GM19025 (cell line): ENCODE results near the gene CYB561A3.

Experiments used
- ATAC-seq: cut with Tn5 transposase; IDR thresholded peaks from one replicate; pipeline ENCODE4 v1.9.1; 2021; ENCODE audit warnings: mild to moderate bottlenecking, low read depth, moderate library complexity; ENCODE audit not compliant: unreplicated experiment

Gene CYB561A3

GRCh38 chr11:61345954-61346843 lies 15.5 kb downstream of the CYB561A3 start:
- ATAC-seq, result no peak

DNA sequence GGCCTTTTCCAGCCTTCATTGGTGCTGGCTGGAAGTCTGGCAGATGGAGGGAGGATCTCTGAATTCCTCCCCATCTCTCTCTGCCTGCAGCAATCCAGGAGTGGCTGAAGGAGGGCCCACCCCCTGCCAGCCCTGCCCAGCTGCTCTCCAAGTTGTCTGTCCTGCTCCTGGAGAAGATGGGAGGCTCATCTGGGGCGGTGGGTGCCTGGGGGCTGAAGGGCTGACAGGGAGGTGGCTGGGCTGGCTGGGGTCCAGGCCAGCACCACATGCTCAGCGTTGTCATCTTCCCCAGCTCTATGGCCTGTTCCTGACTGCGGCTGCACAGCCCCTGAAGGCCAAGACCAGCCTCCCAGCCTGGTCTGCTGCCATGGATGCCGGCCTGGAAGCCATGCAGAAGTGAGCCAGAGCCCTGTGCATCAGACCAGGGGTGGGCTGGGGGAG lies 16.5 kb downstream of the CYB561A3 start:
- no peak for ATAC-seq

DNA sequence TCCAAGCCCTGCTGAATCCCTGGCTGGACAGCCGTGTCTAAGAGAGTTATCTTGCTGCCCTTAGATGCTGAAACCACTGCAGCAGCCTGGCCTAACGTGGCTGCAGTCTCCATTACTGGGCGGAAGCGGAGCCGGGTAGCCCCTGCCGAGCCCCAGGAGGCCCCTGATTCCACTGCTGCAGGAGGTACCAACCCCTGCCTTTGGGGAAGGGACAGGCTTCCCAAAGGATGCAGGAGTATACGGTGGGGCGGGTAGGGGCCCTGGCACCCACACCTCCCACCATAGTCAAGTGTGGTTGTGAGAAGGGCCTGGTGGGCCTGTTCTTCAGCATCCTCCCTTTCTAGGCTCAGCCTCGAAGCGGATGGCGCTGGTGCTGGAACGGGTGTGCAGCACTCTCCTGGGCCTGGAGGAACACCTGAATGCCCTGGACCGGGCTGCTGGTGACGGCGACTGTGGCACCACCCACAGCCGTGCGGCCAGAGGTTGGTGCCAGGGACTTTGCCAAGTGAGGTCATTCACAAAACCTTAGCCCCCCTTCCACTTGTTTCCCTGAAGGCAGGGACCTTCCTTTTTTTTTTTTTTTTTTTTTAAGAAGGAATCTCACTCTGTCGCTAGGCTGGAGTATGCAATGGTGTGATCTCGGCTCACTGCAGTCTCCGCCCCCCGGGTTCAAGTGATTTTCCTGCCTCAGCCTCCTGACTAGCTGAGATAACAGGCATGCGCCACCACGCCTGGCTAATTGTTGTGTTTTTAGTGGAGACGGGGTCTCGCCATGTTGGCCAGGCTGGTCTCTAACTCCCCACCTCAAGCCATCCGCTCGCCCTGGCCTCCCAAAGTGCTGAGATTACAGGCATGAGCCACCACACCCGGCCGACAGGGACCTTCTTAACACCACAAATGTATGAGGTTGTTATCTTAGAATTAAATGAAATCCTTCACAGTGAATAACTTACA lies 17.6 kb downstream of the CYB561A3 start:
- ATAC-seq, result no peak

DNA sequence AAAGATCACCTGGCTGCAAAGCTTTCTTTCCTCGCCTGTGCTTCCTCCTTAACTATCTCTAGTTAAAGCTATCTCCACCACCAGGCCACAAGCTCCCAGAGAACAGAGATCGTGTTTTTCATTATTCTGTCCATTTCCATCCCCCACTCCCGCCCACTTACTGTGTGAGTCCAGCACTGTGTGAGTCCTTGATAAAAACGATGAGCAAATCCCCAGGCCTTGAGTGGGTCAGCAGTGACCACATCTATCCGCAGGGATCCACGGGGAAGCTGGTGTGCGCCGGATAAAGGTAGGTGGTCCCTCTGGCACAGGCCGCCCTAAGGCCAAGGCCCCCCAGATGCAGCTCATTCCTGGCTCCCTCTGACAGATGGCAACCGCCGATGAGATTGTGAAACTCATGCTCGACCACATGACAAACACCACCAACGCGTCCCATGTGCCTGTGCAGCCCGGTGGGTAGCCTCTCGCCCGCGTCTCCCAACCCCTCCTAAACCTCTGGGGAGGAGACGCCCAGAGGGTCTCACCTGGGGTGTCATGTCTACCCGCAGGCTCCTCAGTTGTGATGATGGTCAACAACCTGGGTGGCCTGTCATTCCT lies 19.4 kb downstream of the CYB561A3 start:
- ATAC-seq, result no peak

DNA sequence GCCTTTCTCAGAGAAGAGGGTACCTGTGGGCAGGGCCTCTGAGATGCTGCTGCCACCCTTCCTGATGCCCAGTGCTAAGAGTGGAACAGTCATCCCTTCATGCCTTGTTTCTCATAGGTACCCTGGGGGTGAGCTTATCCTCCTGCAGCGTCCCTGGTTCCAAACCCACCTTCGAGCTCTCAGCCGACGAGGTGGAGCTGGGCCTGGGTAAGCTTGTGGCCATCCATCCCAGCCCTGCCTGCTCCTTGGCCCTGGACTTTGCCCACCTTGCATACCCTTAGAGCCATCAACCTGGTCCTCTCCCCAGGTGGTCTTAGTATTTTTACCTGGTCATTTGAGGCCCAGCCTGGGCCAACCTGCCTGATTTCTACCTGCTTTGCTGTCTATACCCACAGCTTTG lies 20.0 kb downstream of the CYB561A3 start:
- ATAC-seq, result no peak

- ATAC-seq, result no peak
These were observed 20.7 kb downstream of the CYB561A3 start for GRCh38 chr11:61340979-61341378.

DNA sequence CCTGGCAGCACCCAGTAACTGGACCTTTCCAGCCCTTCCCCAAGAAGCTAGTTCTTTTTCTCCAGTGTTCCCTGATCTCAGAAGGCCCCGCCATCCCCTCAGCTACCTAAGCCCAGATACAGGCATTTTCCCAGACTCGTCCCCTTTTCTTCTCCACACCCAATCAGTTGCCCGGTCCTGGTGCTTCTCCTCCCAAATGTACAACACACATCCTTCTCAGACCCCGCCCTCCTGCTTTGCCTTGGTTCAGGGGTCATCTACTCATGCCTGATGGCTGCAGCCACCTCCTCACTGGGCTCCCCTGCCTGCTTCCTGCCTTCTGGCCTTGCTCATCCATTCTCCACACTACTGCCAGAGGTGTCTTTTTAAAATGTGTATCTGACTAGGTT lies 22.2 kb downstream of the CYB561A3 start:
- ATAC-seq, result no peak

DNA sequence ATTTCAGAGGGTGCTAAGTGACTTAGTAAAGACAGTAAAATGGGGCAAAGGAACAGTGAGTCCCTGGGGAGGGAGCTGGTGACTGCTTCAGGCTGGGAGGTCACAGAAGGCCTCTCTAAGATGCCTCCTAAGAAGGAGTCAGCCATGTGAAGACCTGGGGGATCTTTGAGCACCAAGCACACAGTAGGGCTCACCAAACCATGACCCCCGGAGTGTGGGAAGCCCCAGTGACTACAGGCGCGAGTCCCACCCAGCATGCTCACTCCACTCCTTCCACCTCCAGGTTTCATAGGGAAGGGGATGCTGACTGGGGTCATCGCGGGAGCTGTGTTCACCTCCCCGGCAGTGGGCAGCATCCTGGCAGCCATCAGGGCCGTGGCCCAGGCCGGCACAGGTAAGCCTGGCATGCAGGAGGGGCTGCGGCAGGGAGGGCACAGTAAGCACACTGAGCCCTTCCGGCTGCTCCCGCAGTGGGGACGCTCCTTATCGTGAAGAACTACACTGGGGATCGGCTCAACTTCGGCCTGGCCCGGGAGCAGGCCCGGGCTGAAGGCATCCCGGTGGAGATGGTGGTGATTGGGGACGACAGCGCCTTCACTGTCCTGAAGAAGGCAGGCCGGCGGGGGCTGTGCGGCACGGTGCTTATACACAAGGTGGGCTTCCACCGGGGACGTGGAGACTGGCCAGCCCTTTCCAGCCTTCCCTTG lies 22.7 kb downstream of the CYB561A3 start:
- no peak for ATAC-seq

DNA sequence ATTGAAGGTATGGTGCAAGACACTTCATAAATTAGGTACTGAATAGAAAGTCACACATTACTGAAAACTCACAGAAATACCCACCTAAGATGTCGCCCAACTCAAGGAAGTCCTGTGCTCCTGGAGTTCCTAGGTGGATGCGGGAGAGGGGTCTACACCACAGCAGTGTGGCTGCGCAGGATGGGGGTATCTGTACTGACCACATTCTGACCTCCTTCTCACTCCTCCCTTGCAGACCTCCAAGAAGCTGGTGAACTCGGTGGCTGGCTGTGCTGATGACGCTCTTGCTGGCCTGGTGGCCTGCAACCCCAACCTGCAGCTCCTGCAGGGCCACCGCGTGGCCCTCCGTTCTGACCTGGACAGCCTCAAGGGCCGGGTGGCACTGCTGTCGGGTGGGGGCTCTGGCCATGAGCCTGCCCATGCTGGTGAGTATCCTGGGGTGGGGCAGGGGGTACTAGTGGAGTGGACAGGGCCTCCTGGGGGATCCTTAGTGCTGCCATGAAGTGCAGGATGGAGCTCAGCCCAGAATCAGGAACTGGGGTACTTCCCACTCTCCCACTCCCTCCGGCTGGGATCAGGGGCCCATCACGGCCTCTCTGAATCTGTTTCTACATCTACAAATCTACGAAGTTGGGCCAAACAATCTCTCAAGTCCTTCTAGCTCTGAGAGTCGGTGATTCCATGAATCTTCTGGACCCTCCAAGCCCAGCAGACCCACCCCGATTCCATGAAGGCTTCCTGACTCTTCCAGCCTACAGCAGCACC lies 23.8 kb downstream of the CYB561A3 start:
- no peak for ATAC-seq

DNA sequence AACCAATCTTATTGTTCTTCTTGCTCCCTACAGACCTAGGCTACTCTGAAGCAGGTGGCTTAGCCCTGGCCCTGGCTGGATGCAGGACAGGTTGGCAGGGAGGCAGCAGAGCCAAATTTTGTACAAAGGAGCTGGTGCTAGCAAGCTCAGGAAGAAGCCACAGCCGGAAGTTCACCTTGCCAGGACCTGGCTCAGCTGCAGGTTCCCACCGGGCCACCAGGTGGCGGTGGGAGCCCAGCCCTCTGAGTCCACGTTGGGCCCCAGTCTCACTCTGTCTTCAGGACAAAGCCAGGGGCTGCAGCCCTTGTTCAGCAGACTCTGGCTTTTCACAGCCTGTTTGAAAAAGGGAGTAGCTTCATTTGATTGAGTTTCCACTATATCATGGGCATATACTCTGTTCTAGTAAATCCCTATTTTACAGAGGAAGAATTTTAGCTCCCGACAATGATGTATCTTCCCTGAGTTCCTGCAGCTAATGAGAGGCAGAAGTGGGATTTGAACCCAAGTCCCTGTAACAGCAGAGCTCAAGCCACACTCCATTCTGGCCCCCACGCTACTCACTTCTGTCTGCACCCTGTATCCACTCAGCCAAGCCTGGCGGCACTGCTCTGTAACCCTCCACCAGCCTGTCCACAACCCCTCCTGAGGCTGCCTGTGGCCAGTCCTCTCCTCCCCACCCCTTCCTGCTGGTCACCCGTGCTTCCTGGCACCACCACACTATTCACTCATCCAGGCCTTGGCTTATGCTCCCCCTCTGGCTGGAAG lies 25.3 kb downstream of the CYB561A3 start:
- ATAC-seq, result peak; percentile 46

- no peak for ATAC-seq
These were observed 26.3 kb downstream of the CYB561A3 start for GRCh38 chr11:61335355-61335710.

DNA sequence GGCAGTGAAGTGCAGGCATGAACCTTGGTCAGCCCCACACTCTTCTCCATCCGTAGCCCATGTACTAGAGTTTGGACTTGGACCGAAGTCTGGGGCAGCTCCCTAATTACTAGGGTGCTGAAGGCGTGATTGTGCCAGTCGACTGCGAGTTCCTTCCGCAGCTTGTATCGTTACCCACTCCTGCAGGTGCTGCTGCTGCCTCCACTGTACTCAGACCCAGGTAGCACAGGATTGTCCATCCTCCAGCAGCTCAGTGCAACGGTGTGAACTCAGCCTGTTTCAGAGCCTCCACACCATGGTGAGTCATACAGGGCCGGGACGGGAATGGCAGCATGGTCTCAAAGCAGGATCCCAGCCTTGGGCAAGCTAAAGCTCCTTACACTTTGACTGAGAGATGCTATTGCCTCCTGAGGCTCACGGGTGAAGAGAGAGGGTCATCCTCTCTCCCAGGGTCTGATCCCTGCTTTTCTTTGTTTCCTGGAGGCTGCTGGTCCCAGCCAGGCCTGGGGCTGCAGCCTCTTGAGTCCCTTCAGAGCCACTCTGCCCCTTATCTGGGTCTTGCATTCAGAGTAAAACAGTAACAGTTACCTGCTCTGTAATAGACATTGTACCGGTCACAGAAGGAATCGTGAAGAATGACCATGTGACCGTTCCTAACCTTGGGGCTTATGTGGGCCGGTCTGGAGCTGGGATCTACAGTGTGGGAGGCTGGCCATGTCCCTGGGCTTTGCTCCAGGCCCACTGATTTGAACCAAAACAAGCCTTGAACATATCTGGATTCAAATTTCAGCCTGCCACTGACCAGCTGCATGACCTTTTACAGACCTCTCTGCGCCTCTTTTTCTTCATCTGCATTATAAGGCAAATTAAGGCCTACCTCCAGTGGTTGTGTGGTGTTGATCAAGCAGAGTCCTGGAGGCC lies 27.0 kb downstream of the CYB561A3 start:
- no peak for ATAC-seq

DNA sequence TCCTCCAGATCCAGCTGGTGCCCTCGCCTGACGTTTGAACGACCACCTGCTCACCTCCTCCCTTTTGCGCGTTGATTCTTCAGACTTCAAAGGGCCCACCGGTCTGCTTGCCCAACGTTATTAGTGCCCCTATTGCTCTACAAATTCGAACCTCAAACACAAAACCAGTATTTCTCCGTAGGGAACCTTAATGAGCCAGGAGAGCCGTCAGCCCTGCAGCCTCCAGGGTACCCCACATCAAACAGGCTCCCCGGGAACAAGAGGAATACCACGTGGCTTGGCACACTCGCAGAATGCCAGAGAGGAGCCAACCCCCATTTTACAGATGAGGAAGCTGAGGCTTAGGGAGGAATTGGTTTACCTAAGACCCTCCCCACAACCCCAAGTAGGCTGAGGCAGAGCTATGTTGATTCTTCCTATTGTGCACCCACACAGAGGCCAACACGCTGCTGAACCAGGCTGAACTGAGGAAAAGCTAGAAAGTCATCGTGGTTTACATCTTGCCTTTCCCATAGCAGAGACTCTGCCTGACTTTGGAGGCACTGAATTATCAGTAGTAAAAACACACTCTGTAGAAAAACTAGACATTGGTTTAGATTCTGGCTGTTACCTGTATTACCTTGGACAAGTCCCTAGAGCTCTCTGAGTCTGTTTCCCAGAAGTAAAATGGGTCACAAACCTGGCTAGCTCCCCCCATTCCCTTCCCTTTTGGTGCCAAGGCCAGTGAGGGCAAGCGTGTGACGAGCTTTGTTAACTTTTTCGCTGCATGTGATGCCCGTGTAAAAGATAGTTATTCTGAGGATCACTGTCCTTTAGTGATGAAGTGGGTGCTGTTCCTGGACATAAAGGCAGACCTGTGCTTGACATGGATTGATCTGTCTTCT lies 27.9 kb downstream of the CYB561A3 start:
- ATAC-seq, result no peak

DNA sequence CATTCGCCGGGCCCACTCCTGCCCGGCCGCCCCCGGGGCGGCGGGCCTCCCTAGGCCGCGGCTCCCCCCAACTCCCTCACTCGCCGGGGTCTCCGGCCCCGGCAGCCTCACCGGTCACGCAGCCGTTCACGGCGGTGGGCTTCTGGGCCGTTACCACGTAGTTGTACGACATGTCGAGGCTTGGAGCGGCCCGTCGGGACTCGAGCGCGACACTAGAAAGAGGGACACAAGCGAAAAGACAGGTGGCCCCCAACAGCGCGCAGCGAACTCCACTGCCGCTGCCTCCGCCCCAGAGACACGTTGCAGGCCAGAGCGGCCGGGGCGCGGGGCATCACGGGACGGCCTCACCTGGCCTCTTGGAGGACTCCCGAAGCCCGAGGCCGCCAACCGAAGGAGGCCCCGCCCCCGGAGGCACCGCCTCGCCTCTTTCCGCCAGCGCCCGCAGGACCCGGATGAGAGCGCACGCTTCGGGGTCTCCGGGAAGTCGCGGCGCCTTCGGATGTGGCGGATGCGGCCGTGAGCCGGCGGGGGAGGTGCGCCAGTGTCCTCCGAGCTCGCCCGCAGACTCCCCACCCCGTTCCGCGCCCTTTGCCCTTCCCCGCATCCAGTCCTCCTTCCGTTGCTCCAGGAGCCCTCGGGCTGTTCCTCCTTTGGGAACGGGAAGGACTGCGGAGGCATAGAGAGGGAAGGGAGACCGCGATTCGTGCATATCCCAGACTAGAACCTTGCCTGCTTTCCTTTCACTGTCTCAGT lies 28.7 kb downstream of the CYB561A3 start, which contains the start of the genes DDB1 and TKFC:
Gene DDB1 (minus strand): TSS at position 309 of the 753 bp plus-strand sequence. CDS start 137 bp downstream, at position 172.
Gene TKFC (plus strand): TSS at position 432 of the 753 bp plus-strand sequence. CDS start 1,501 bp downstream, outside the sequence.
- ATAC-seq, result peak; percentile 88

DNA sequence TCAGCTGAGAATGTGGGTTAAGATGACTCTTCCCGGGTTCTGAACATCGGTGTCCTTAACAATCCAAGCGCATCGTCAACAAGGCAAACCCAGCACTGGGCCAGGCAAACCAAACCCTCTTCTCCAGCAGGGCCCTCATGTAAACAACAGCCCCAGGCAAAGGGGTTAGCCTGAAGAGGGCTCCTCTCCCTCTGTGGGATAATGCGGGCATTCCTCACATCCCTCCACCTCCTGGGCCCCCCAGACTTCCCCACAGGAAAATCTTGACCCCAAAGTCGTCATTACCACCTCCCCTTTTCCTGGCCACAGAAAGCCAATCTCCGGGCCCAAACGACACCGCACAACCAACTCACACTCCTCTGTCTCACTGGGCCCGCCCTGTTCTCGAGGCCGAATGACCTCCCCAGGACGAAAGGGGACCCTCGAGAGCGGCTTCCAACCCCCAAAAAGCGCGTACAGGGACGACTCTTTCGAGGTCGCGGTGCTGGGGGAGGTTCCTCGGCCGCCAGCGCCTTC lies 29.3 kb downstream of the CYB561A3 start:
- no peak for ATAC-seq

GRCh38 chr11:61331651-61332050 lies 30.0 kb downstream of the CYB561A3 start:
- no peak for ATAC-seq
